Prostate gland (tissue), 2 donors: Measurements from ENCODE around the gene TPD52L1. TPM values are rescaled to one million over a fixed set of nuclear protein-coding genes. Genes with fewer than 3 reads are reported as not detected.

ENCODE experiments used
- DNase-seq: peaks from one replicate; pipeline ENCODE4 v3.0.0-alpha.2; 2019; ENCODE audit warnings: low spot score
- H3K27ac ChIP-seq, 2 donors: fragments of 200-600 bp; sonication (generic); 2 replicates each; pipeline ENCODE4 v1.5.1; 2017 to 2019
- H3K27me3 ChIP-seq: fragments of 200-600 bp; sonication (generic); replicated peaks from 2 replicates; pipeline ENCODE4 v1.5.1; 2019; ENCODE audit not compliant: insufficient read depth
- H3K36me3 ChIP-seq, 2 donors: fragments of 200-600 bp; sonication (generic); 1 replicate in 1 of 2; 2 replicates in 1 of 2; pipeline versions ENCODE4 v1.5.1 to v1.8.1; 2017 to 2019
- H3K4me1 ChIP-seq: fragments of 200-600 bp; sonication (generic); replicated peaks from 2 replicates; pipeline ENCODE4 v1.5.1; 2019
- H3K4me3 ChIP-seq, 2 donors: fragments of 200-600 bp; sonication (generic); 2 replicates each; pipeline ENCODE4 v1.5.1; 2017 to 2019
- H3K9me3 ChIP-seq: fragments of 200-600 bp; sonication (generic); 2 replicates; pipeline ENCODE4 v1.5.1; 2017
- POLR2A ChIP-seq: fragments of 450-650 bp; IDR thresholded peaks from one replicate; pipeline ENCODE4 v1.6.1; 2016; ENCODE audit warnings: antibody characterized with exemption, mild to moderate bottlenecking
- POLR2AphosphoS5 ChIP-seq: sonication (generic); formaldehyde crosslinking; IDR thresholded peaks from one replicate; pipeline ENCODE4 v1.6.1; 2017; ENCODE audit warnings: antibody characterized with exemption
- WGBS: methylation state at CpG from one replicate; pipeline ENCODE4 v1.1.5; 2018; 5-methylcytosine and 5-hydroxymethylcytosine counted together
- intact Hi-C: fragments of 100-400 bp; cut with DNase I; formaldehyde crosslinking; loops from one replicate; pipeline ENCODE4 v1.14.2; 2022
- total RNA-seq, 2 donors: library from RNA; depleted of rRNA; stranded (reverse); fragments of >200 nt; gene quantifications; one replicate each; pipeline ENCODE4 v1.1.0, GENCODE V29; 2016
- TF ChIP-seq, protein P1 (sequence below), 4 experiments: fragments of 200-600 bp in 2 of 4; fragments of 450-650 bp in 2 of 4; sonication (generic) in 2 of 4; IDR thresholded peaks; 1 replicate in 3 of 4; 2 replicates in 1 of 4; pipeline ENCODE4 v1.5.1; 2016 to 2019; ENCODE audit warnings: antibody characterized with exemption in 4 of 4, mild to moderate bottlenecking in 2 of 4, moderate library complexity in 2 of 4

TPD52L1 gene
- total RNA-seq, 2 donors from 2014 or later: 63.9 to 105 TPM

DNA sequence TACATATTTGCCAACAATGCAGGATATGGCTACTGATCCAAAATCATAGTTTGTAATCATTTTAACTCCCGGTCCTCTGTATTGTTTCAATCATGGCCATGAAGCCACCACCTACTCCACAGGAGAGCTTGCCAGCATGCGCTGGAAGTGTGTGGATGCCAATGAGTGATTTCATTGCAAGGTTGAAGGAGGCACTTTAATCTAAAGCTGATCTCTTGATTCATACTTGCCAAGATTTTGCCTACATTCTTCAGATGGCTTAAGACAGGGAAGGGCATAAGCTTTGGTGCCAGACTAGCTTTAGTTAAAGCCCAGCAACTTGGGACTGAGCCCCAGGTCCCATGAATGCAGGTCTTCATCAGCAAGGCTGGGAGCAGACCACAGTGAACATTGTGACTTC, 58.8 kb downstream of the TPD52L1 start:
- Histone ChIP-seq H3K27ac (no peak overlapping the region), H3K4me1 (no peaks in the 10 kb centered on the region), H3K9me3 (no peaks in the 10 kb centered on the region), H3K4me3 (no peak overlapping the region), H3K27me3 (no peaks in the 10 kb centered on the region), H3K36me3 (no peaks in the 10 kb centered on the region)
- TF ChIP-seq POLR2A (no peak), POLR2AphosphoS5 (no peak)
- TF ChIP-seq, protein P1, sequence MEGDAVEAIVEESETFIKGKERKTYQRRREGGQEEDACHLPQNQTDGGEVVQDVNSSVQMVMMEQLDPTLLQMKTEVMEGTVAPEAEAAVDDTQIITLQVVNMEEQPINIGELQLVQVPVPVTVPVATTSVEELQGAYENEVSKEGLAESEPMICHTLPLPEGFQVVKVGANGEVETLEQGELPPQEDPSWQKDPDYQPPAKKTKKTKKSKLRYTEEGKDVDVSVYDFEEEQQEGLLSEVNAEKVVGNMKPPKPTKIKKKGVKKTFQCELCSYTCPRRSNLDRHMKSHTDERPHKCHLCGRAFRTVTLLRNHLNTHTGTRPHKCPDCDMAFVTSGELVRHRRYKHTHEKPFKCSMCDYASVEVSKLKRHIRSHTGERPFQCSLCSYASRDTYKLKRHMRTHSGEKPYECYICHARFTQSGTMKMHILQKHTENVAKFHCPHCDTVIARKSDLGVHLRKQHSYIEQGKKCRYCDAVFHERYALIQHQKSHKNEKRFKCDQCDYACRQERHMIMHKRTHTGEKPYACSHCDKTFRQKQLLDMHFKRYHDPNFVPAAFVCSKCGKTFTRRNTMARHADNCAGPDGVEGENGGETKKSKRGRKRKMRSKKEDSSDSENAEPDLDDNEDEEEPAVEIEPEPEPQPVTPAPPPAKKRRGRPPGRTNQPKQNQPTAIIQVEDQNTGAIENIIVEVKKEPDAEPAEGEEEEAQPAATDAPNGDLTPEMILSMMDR (IDR thresholded peaks at IDR 0.05): no peak
- WGBS: 56% methylated on average over 2 of the region's 2 CpGs
- no peak for DNase-seq
- intact Hi-C loops: no loop called here

DNA sequence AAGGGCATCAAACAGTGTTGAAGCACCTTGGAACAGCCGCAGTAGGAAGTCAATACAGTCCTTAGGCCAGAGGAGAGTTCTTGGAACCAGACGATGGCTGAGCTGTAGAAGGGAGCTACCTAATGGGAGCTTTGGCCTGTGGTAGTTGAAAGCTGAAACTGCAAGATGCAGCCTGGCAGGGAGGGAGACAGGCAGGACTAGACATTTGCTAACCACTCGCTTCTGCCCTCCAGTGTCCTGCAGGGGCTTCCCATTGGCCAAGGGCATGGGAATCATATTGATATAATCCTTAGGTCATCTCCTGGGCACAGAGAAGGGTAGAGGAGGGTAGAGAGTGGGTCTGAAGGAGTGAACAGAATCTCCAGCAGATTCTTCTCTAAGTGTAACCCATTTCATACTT, 60.4 kb downstream of the TPD52L1 start:
- Histone ChIP-seq H3K27ac (no peak overlapping the region), H3K27me3 (no peaks in the 10 kb centered on the region), H3K9me3 (no peaks in the 10 kb centered on the region), H3K4me3 (no peak overlapping the region), H3K36me3 (no peaks in the 10 kb centered on the region), H3K4me1 (no peaks in the 10 kb centered on the region)
- intact Hi-C loops: no loop called here
- no peak for DNase-seq
- TF ChIP-seq POLR2AphosphoS5 (no peak), POLR2A (no peak)
- TF ChIP-seq, protein P1 (IDR thresholded peaks at IDR 0.05): no peak
- WGBS: 95% methylated on average over 3 of the region's 3 CpGs

DNA sequence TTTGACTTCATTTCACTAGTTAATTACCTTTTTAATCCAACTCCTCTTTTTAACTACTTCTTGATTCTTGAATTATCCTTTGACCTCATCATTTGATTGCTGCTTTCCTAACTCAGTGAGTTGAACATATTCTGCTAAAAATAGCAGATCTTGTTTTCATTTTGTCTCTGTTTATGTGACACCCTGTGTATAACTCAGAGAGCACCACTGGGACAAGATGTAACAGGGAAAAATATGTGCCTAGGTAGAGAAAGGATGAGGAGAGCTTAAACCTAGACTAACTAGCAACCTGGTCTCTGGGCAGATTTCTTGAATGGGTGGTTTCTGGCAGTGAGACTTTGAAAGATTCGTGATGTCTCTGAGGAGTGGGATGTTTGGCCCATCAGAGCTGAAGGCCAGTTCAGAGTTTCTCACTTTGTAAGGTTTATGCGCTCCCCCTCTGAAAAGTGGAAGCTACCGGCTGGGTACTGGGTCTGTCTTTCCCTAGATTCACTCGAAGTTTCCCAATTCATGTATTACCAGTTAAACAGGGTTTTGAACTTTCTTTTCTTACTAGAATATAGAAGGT, 61.8 kb downstream of the TPD52L1 start:
- WGBS: 85% methylated on average over 4 of the region's 4 CpGs
- intact Hi-C loops: no loop called here

DNA sequence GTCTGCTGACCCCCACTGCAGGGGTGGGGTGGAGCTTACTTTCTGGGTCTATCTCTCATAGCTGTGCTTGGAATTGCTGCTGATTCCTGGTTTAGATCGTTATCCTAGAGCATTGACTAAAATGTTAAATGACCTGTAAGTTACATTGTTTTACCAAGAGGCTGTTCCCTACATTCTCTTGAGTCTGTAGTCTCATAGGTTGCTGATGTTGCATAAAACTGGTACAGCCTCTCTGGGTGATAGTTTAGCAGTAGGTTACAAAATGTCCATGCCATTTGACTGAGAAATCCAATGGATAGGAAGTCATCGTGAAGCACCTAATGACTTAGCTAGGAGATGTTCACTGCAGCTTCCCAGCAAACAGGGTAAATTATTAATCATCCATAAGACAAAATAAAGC, 62.4 kb downstream of the TPD52L1 start:
- no peak overlapping the region for H3K4me3 ChIP-seq
- 85% methylated on average over 2 of the region's 2 CpGs for WGBS
- H3K27ac ChIP-seq: peak overlapping the region in 1 of 2 donors; percentile 28
- DNase-seq: no peak
- H3K9me3 ChIP-seq: no peaks in the 10 kb centered on the region
- no peaks in the 10 kb centered on the region for H3K4me1 ChIP-seq
- H3K27me3 ChIP-seq: no peaks in the 10 kb centered on the region
- TF ChIP-seq POLR2AphosphoS5 (no peak), POLR2A (no peak)
- TF ChIP-seq, protein P1 (IDR thresholded peaks at IDR 0.05): no peak
- intact Hi-C loops: no loop called here
- H3K36me3 ChIP-seq: no peaks in the 10 kb centered on the region

More for the DNA sequence above, 61.8 kb downstream of the TPD52L1 start:
- H3K4me1 ChIP-seq: no peaks in the 10 kb centered on the region
- no peaks in the 10 kb centered on the region for H3K9me3 ChIP-seq
- TF ChIP-seq POLR2AphosphoS5: no peak
- DNase-seq: no peak
- no peaks in the 10 kb centered on the region for H3K27me3 ChIP-seq
- H3K27ac ChIP-seq: peak overlapping the region in 1 of 2 donors; percentile 28
- no peaks in the 10 kb centered on the region for H3K36me3 ChIP-seq
- no peak overlapping the region for H3K4me3 ChIP-seq

DNA sequence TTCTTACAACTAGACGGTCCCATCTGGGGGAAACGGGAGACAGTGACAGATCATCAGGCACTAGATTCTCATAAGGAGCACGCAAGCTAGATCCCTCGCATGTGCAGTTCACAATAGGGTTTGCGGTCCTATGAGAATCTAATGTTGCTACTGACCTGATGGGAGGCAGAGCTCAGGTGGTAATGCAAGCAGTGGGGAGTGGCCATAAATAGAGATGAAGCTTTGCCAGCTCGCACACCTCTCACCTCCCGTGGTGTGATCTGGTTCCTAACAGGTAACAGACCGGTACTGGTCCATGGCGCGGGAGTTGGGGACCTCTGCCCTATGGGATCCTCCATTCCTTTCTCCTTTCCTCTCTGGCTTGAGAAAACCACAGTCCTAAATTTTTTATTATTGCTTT, 63.8 kb downstream of the TPD52L1 start:
- Histone ChIP-seq H3K9me3 (no peaks in the 10 kb centered on the region), H3K36me3 (no peaks in the 10 kb centered on the region), H3K27me3 (no peaks in the 10 kb centered on the region), H3K4me1 (no peaks in the 10 kb centered on the region), H3K27ac (no peak overlapping the region), H3K4me3 (no peak overlapping the region)
- intact Hi-C loops: no loop called here
- TF ChIP-seq, protein P1 (IDR thresholded peaks at IDR 0.05): no peak
- TF ChIP-seq POLR2AphosphoS5: no peak
- no peak for TF ChIP-seq POLR2A
- DNase-seq: no peak
- WGBS: 96% methylated on average over 10 of the region's 10 CpGs
